Heart left ventricle (tissue), 13 donors: ENCODE results near the gene HMGCL.

Source experiments
- CTCF ChIP-seq, 12 donors: fragments of 200-600 bp; sonication (generic) in 4 of 12; IDR thresholded peaks; one replicate each; pipeline versions ENCODE4 v1.5.0 to v1.8.0; 2018 to 2022; ENCODE audit warnings: antibody characterized with exemption in 12 of 12, mild to moderate bottlenecking in 5 of 12
- POLR2A ChIP-seq, 2 donors: fragments of 450-650 bp; IDR thresholded peaks; one replicate each; pipeline ENCODE4 v1.6.1; 2017; ENCODE audit warnings: antibody characterized with exemption in 2 of 2, mild to moderate bottlenecking in 2 of 2, moderate library complexity in 2 of 2
- donor health status: ischemic (EF 13 %, LVEDD 7.1; RV severe dilation, severe dysfunction).
- donor health status: DM: no; HTN: yes; CAD: no.
- donor health status: DM: no; HTN: no; CAD: no.
- donor health status: ischemic (EF 25% LVEDD 6.9; RV normal size, moderate dysfunction).
- donor health status: ischemic (EF 25% LVEDD 5.7; RV mildly dilated, moderate dysfunction).
- donor health status: ischemic (EF 35%, LVEDD 5.7; RV mildly dilated, moderate dysfunction).
- donor health status: nonischemic (EF 11% LVEDD 7.7; RV severe dilation, severe dysfunction).
- donor health status: DM: yes; HTN: yes; CAD: no.
- donor health status: PGD.
- donor health status: ischemic (EF 29% LVEDD 5.4; RV normal size, mild dysfunction).
- donor health status: nonischemic (EF 23%, LVEDD 6.1; RV moderate dilation, normal function).

GRCh38 chr1:23799255-23799569 lies 26.0 kb downstream of the HMGCL start:
- TF ChIP-seq CTCF (IDR thresholded peaks at IDR 0.05), result no peak
- no peak for TF ChIP-seq POLR2A (IDR thresholded peaks at IDR 0.05)
